Ascending aorta (tissue), 2 donors: ENCODE measurements around the gene TERB2. TPM values are rescaled to one million over a fixed set of nuclear protein-coding genes. Genes with fewer than 3 reads are reported as not detected.

Source experiments
- DNase-seq, 2 donors: peaks; one replicate each; pipeline ENCODE4 v3.0.0-alpha.2; 2019; ENCODE audit warnings: low spot score in 2 of 2
- H3K27ac ChIP-seq, 2 donors: fragments of 200-600 bp; sonication (generic); one replicate each; pipeline ENCODE4 v1.5.1; 2016 to 2017; ENCODE audit warnings: mild to moderate bottlenecking in 1 of 2
- H3K27me3 ChIP-seq: fragments of 200-600 bp; sonication (generic); one replicate; pipeline ENCODE4 v1.5.1; 2017
- H3K36me3 ChIP-seq, 2 donors: fragments of 200-600 bp; sonication (generic); one replicate each; pipeline ENCODE4 v1.5.1; 2016
- H3K4me1 ChIP-seq, 2 donors: fragments of 200-600 bp; sonication (generic); one replicate each; pipeline ENCODE4 v1.5.1; 2016 to 2017; ENCODE audit warnings: mild to moderate bottlenecking in 1 of 2
- H3K4me3 ChIP-seq, 2 donors: fragments of 200-600 bp; sonication (generic); one replicate each; pipeline ENCODE4 v1.5.1; 2016 to 2017; ENCODE audit warnings: mild to moderate bottlenecking in 1 of 2
- H3K9me3 ChIP-seq, 2 donors: fragments of 200-600 bp; sonication (generic); one replicate each; pipeline ENCODE4 v1.5.1; 2016
- intact Hi-C: fragments of 100-400 bp; cut with DNase I; formaldehyde crosslinking; loops from one replicate; pipeline ENCODE4 v1.15.1; 2023
- total RNA-seq: library from RNA; depleted of rRNA; stranded (reverse); fragments of >200 nt; gene quantifications from one replicate; pipeline ENCODE4 v1.1.0, GENCODE V29; 2016
- TF ChIP-seq, protein P1 (sequence below), 3 experiments: fragments of 200-600 bp in 2 of 3; fragments of 450-650 bp in 1 of 3; sonication (generic) in 2 of 3; IDR thresholded peaks; one replicate each; pipeline ENCODE4 v1.5.1; 2016 to 2019; ENCODE audit warnings: antibody characterized with exemption in 3 of 3, mild to moderate bottlenecking in 1 of 3, moderate library complexity in 1 of 3

TERB2 gene
- total RNA-seq, 1 donor from 2014 or later, result not detected

DNA sequence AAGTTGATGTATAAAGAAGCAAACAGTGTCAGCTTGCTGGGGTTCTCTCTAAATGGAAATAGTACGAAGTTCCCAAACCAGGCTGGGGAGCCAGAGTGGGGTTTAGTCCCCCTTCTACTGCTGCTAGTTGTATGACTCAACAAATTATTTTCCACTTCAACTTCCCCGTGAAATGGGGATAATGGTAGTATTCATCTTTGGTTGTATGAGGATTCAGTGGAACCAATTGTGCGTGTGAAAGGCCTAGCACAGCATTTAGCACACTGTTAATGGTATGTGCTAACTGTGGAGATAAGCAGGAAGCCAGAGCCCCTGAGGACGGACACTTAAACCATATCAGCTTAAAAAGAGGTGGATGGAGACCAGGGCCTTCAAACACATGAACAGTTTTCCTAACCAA lies 70.7 kb downstream of the TERB2 start:
- no peak overlapping the region for H3K27ac ChIP-seq
- no peaks in the 10 kb centered on the region for H3K9me3 ChIP-seq
- intact Hi-C loops, result no loop called here
- TF ChIP-seq, protein P1, sequence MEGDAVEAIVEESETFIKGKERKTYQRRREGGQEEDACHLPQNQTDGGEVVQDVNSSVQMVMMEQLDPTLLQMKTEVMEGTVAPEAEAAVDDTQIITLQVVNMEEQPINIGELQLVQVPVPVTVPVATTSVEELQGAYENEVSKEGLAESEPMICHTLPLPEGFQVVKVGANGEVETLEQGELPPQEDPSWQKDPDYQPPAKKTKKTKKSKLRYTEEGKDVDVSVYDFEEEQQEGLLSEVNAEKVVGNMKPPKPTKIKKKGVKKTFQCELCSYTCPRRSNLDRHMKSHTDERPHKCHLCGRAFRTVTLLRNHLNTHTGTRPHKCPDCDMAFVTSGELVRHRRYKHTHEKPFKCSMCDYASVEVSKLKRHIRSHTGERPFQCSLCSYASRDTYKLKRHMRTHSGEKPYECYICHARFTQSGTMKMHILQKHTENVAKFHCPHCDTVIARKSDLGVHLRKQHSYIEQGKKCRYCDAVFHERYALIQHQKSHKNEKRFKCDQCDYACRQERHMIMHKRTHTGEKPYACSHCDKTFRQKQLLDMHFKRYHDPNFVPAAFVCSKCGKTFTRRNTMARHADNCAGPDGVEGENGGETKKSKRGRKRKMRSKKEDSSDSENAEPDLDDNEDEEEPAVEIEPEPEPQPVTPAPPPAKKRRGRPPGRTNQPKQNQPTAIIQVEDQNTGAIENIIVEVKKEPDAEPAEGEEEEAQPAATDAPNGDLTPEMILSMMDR (IDR thresholded peaks at IDR 0.05), result no peak
- no peak overlapping the region for H3K4me3 ChIP-seq
- no peaks in the 10 kb centered on the region for H3K36me3 ChIP-seq
- no peak for DNase-seq
- H3K4me1 ChIP-seq, result peaks cover 0 to 11% of the 10 kb centered on the region in 2 donors
- H3K27me3 ChIP-seq, result no peaks in the 10 kb centered on the region

Other genes starting within 250 kb of the TERB2 start
- gene PATL2, start 245.4 kb upstream of the TERB2 start, total RNA-seq, result not detected
- gene B2M, start 245.2 kb upstream of the TERB2 start, total RNA-seq, result 3,395 TPM
- gene TRIM69, start 220.2 kb upstream of the TERB2 start, total RNA-seq, result 40.3 TPM
- gene SORD, start 66.5 kb downstream of the TERB2 start, total RNA-seq, result 6.5 TPM
- gene DUOX2, start 157.5 kb downstream of the TERB2 start, total RNA-seq, result 2.3 TPM
- gene DUOXA2, start 157.6 kb downstream of the TERB2 start, total RNA-seq, result 0.32 TPM
- gene DUOXA1, start 173.2 kb downstream of the TERB2 start, total RNA-seq, result 4.2 TPM
- gene DUOX1, start 173.3 kb downstream of the TERB2 start, total RNA-seq, result 2.7 TPM
- gene SHF, start 231.3 kb downstream of the TERB2 start, total RNA-seq, result 75.0 TPM